ENCODE data around the gene NUDCD3.

DNA sequence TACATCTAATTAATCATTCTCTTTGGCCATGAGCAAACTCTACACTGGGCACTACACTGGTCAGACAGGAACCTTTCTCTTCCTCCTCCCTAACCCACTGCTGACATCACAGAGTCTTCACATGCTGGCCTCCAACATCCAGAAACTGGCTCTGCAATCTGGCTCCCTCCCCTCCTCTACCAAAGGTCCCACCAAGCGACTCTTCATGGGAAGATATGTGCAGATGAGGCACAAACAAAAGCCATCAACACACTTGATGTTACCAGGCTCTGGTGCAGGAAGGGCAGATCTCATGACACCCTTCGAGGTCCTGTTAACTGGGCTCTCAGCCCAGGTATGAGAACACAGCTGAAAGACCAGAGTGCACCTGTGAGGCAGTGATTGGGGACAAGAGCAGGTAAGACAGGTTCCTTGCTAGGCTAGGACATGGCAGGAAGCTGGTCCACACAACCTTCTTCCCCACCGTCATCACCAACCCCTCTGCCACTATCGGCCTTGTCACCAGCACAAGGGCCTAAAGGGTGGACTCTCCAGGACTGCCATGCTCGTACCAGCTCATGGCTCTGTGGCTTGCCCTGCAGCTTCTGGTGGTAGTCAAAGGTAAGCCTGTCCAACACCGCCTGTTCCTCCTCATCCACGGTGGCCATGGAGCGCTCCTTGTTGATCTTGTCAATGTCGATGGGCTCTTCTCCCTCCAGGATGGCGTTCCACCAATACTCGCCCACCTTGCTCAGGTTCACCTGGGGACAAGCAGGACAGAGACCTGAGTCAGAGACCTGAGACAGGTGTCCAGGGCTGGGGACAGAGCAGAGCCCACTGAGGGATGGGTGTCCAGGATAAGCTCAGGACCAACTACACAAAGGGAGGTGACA, 98.5 kb downstream of the NUDCD3 start:
- TF ChIP-seq, protein P1, sequence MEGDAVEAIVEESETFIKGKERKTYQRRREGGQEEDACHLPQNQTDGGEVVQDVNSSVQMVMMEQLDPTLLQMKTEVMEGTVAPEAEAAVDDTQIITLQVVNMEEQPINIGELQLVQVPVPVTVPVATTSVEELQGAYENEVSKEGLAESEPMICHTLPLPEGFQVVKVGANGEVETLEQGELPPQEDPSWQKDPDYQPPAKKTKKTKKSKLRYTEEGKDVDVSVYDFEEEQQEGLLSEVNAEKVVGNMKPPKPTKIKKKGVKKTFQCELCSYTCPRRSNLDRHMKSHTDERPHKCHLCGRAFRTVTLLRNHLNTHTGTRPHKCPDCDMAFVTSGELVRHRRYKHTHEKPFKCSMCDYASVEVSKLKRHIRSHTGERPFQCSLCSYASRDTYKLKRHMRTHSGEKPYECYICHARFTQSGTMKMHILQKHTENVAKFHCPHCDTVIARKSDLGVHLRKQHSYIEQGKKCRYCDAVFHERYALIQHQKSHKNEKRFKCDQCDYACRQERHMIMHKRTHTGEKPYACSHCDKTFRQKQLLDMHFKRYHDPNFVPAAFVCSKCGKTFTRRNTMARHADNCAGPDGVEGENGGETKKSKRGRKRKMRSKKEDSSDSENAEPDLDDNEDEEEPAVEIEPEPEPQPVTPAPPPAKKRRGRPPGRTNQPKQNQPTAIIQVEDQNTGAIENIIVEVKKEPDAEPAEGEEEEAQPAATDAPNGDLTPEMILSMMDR (IDR thresholded peaks at IDR 0.05; ENCODE audit: poor library complexity): no peak
- TF ChIP-seq EZH2phosphoT487 (IDR thresholded peaks at IDR 0.05; ENCODE audit: low read depth, severe bottlenecking, unreplicated experiment): no peak
